Smooth muscle cell of the brain vasculature (primary cell): ENCODE results near the gene ALG10.
"Not testable (repeated sequence)": the region's sequence is repeated elsewhere in the genome, so short reads cannot be mapped to it uniquely, and the experiment has no call there.

Source experiments
- DNase-seq: peaks from one replicate; pipeline ENCODE4 v3.0.0-alpha.2; 2012; ENCODE audit warnings: low read depth, low spot score

The ALG10 gene, protein sequence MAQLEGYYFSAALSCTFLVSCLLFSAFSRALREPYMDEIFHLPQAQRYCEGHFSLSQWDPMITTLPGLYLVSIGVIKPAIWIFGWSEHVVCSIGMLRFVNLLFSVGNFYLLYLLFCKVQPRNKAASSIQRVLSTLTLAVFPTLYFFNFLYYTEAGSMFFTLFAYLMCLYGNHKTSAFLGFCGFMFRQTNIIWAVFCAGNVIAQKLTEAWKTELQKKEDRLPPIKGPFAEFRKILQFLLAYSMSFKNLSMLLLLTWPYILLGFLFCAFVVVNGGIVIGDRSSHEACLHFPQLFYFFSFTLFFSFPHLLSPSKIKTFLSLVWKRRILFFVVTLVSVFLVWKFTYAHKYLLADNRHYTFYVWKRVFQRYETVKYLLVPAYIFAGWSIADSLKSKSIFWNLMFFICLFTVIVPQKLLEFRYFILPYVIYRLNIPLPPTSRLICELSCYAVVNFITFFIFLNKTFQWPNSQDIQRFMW

GRCh38 chr12:34022079-34022830 lies at the start of gene ALG10:
ALG10 (plus strand) TSS chr12:34022496; CDS start chr12:34022600, 104 bp downstream.
- peak; percentile 93 for DNase-seq

DNA sequence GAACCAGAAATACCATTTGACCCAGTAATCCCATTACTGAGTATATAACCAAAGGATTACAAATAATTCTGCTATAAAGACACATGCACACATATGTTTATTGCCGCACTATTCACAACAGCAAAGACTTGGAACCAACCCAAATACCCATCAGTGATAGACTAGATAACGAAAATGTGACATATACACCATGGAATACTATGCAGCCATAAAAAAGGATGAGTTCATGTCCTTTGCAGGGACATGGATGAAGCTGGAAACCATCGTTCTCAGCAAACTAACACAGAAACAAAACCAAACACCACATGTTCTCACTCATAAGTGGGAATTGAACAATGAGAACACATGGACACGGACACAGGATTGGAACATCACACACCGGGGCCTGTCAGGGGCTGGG lies 49.4 kb upstream of the ALG10 start:
- not testable (repeated sequence) for DNase-seq

GRCh38 chr12:33977887-33978286 lies 44.4 kb upstream of the ALG10 start:
- no peak for DNase-seq

GRCh38 chr12:33988197-33988805 lies 34.0 kb upstream of the ALG10 start:
- no peak for DNase-seq

DNA sequence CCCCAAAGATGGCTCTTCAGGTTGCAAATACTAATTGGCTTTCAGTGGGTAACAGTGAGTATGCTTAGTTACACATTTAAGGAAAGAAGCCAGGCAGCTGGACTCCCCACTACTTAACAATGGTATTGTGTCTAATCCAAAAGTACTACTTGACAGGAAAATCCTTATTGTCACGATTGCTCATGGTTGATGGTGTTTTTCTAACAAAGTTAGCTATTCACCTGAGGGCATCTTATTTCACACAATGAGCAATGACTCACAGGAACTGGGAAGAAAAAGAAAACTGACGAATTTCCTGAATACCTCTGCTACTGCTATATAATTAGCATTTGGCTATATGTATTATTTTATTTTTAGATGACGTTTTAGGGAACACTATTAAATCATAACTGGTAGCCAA lies 33.4 kb upstream of the ALG10 start:
- no peak for DNase-seq

DNA sequence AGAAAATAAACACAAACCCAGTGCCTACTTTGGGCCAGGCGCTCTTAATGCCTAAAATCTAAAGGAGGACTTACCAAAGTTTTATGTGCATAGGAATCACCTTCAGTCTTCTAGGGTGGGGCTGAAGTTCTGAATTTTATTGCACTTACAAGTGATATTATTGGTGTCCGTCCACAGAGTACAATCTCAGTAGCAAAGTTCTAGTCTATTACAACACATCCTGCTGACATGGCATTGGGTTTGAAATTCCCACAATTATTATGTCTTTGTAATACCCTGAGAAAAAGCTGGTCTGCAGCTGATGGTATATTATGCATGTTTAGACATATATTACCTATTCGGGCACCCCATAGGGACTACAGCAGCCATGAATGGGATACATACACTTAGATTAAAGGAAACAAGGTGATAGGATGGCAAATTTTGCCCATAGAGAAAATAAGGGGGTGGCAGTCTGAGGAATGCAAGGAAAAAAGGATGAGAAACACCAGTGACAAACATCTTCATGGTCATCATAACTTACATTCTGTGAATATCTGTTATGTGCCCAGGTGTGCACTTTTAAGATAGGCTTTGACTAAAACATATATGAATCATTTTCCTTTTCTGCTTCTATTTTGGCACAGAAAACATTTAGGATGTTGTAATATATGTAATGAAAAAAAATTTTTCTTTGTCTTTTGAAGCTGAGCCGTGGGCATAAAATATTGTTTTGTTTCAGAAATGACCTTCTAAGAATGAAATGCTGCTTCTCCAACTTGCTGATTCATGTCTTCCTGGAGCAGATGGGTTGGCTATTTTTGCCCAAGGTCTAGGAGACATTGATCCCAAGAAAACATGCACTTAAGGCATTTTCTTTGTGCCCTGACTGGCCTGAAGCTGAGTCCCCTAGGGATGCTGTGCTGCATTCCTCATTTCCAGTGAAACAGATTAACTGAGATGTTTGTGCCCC lies 27.2 kb upstream of the ALG10 start:
- no peak for DNase-seq

GRCh38 chr12:34008835-34009234 lies 13.5 kb upstream of the ALG10 start:
- DNase-seq, result not testable (repeated sequence)

GRCh38 chr12:34016361-34016760 lies 5.9 kb upstream of the ALG10 start:
- no peak for DNase-seq

GRCh38 chr12:34021071-34021470 lies 1.2 kb upstream of the ALG10 start:
- DNase-seq, result no peak

DNA sequence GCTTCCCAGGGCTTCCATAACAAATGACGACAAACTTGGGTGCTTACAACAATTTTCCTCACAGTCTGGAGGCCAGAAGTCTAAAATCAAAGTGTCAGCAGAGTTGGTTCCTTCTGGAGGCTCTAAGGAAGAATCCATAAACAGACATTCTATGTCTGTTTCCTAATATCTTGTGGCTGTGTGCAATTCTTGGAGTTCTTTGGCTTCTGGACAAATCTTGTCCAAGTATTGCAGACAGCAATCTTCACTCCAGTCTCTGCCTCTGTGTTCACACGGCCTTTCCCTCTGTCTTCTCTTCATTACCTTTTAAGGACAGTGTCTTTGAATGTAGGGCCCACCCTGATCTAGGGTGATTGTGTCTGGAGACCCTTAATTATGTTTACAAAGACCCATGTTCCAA lies 5.4 kb downstream of the ALG10 start:
- not testable (repeated sequence) for DNase-seq

DNA sequence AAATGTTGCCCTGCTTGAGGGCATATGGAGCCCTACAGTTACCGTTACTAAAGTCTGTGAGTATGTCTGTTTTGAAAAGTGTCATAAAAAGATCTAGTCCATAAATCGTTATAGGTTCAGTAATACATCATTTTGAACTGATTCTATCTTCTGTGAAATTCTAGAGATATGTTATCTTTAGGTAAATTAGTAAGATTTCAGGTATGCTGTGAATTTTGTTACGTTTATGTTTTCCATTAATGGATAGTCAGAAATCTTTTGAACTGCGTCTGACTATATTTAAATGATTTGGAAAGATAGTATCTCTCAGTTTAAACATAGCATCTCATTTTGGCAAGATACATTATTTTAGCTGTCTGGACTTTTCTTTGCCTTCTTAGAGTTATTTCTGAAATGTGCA lies 8.3 kb downstream of the ALG10 start:
- no peak for DNase-seq

DNA sequence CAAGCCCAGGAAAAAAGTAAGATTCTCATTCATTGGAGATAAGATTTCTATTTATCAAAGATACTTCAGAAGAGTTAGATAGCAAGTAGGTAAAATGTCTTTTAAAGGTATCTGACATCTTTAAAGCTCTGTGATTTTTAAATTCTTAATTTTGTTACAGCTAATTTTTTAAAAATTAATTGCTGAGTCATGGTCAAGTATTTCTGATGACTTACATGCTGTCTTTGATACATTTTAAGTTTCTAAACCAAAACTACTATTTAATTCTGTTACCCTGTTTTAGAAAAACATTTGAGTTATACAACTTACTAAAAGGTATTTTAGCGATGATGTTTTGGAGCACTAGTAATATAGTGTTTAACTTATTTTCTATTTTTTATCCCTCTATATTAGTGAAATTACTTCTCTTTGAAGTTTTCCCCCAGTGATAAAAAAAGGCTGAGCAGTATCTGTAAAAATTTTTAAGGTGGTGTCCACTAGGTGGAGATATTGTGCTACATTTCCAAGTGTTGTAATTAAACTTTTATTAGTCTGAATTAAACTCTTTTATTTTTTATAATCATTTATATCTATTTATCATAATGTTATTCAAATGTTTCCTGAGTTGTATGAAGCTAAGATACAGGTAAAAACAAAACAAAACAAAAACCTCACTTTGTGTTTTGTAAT lies 11.5 kb downstream of the ALG10 start:
- no peak for DNase-seq

GRCh38 chr12:34038357-34038756 lies 16.1 kb downstream of the ALG10 start:
- DNase-seq, result not testable (repeated sequence)

- no peak for DNase-seq
Measured at GRCh38 chr12:34046570-34046969, 24.3 kb downstream of the ALG10 start.

GRCh38 chr12:34047855-34048254 lies 25.6 kb downstream of the ALG10 start:
- DNase-seq, result not testable (repeated sequence)

DNA sequence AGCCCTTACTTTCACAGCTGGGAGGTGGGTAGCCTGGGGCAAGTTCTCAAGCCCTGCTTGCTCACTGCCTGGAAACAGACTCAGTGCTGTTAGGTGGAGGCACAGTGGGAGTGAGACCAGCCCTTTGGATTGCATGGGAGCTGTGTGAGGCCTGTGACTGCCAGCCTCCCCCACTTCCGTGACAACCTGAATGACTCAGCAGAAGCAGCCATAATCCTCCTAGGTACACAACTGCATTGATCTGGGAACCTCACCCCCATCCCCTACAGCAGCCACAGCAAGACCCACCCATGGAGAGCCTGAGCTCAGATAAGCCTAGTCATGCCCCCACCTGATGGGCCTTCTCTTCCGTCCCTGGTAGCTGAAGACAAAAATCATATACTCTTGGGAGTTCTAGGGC lies 26.4 kb downstream of the ALG10 start:
- DNase-seq, result no peak

- DNase-seq, result no peak
Measured at GRCh38 chr12:34051486-34051885, 29.2 kb downstream of the ALG10 start.

GRCh38 chr12:34054938-34055337 lies 32.6 kb downstream of the ALG10 start:
- DNase-seq, result no peak
